Left ventricle myocardium inferior (tissue), 1 donor: ENCODE data around the gene TBXAS1. TPM values are rescaled to one million over a fixed set of nuclear protein-coding genes. Genes with fewer than 3 reads are reported as not detected.
A peak's percentile ranks its signal among the peaks of the same experiment; 100 is the strongest.
"Not testable (repeated sequence)": the region's sequence is repeated elsewhere in the genome, so short reads cannot be mapped to it uniquely, and the experiment has no call there.

Source experiments
- DNase-seq: peaks from one replicate; pipeline ENCODE4 v3.0.0-alpha.2; 2020
- H3K27ac ChIP-seq: fragments of 200-600 bp; replicated peaks from 2 replicates; pipeline ENCODE4 v1.8.0; 2021
- H3K27me3 ChIP-seq: fragments of 200-600 bp; 2 replicates; pipeline ENCODE4 v1.8.0; 2021; ENCODE audit warnings: low read depth
- H3K36me3 ChIP-seq: fragments of 200-600 bp; 2 replicates; pipeline ENCODE4 v1.8.0; 2021
- H3K4me1 ChIP-seq: fragments of 200-600 bp; 2 replicates; pipeline ENCODE4 v1.8.0; 2021
- H3K4me3 ChIP-seq: fragments of 200-600 bp; 2 replicates; pipeline ENCODE4 v1.8.0; 2021; ENCODE audit warnings: mild to moderate bottlenecking, moderate library complexity
- H3K9me3 ChIP-seq: fragments of 200-600 bp; replicated peaks from 2 replicates; pipeline ENCODE4 v1.8.0; 2021
- CTCF ChIP-seq: fragments of 200-600 bp; IDR thresholded peaks from 2 replicates; pipeline ENCODE4 v1.8.0; 2021; ENCODE audit warnings: antibody characterized with exemption, mild to moderate bottlenecking, borderline replicate concordance
- intact Hi-C: fragments of 100-400 bp; cut with micrococcal nuclease; formaldehyde crosslinking; loops from one replicate; pipeline ENCODE4 v1.11.0; 2022
- total RNA-seq: library from RNA; stranded (reverse); fragmentation: NEBNext Ultra II Directional; extraction: Animal tissue kit (Norgen Biotek cat#: 25700); gene quantifications from one replicate; pipeline ENCODE4 v1.2.1, GENCODE V29; 2021
- donor health status: DM: no; HTN: yes; CAD: no; lungs with severe emphysema.

Gene TBXAS1
- total RNA-seq, 1 donor from 2014 or later, result 3.9 TPM

DNA sequence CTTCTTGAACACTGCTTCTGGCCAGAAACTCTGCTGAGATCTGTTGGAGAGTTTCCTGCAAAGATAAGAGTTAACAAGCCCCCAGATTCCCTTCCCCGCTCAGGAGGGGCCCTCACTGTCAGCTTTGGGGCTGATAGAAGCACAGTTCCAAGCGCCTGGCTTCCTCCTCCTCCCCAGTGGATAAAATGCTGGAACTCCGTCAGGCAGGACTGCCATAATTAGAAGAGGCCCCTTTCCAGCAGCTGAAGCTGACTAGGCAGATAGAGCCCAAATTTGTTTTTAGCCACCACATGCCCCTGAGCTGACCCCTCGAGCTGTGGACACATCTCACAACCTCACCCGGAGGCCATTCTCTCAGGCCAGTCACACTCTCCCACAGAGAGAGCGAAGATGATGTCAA, 89.4 kb downstream of the TBXAS1 start:
- no peak for TF ChIP-seq CTCF
- Histone ChIP-seq H3K36me3 (no peaks in the 10 kb centered on the region), H3K4me1 (peaks cover 42% of the 10 kb centered on the region), H3K27me3 (no peaks in the 10 kb centered on the region), H3K4me3 (no peak overlapping the region), H3K27ac (peak overlapping the region; percentile 51), H3K9me3 (no peaks in the 10 kb centered on the region)
- intact Hi-C loops, result no loop called here
- DNase-seq, result peak; percentile 29

DNA sequence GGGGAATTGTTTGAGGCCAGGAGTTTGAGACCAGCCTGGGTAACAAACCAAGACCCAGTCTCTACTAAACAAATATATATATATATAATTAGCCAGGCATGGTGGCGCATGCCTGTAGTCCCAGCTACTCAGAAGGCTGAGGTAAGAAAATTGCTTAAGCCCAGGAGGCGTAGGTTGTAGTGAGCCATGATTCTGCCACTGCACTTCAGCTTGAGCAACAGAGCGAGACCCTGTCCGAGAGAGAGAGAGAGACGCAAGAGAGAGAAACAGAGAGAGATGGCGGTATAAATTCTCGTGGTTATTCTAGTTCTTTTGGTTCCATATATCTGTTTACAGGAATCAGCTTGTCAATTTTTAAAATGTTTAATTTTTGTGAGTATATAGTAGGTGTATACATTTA, 94.0 kb downstream of the TBXAS1 start:
- H3K27ac ChIP-seq, result no peak overlapping the region
- H3K9me3 ChIP-seq, result peaks cover 6% of the 10 kb centered on the region
- TF ChIP-seq CTCF, result no peak
- no peaks in the 10 kb centered on the region for H3K27me3 ChIP-seq
- no peaks in the 10 kb centered on the region for H3K36me3 ChIP-seq
- no peak for DNase-seq
- no peak overlapping the region for H3K4me3 ChIP-seq
- intact Hi-C loops, result no loop called here
- H3K4me1 ChIP-seq, result peaks cover 16% of the 10 kb centered on the region

DNA sequence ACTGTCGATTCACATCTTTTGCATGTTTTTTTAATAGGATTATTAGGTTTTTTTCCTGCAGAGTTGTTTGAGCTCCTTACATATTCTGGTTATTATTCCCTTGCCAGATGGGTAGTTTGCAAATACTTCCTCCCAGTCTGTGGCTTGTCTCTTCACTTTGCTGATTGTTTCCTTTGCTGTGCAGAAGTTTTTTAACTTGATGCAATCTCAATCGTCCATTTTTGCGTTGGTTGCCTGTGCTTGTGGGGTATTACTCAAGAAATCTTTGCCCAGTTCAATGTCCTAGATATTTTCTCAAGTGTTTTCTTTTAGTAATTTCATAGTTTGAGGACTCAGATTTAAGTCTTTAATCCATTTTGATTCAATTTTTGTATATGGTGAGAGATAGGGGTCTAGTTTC, 95.4 kb downstream of the TBXAS1 start:
- no peak overlapping the region for H3K27ac ChIP-seq
- no peak overlapping the region for H3K4me3 ChIP-seq
- H3K27me3 ChIP-seq, result no peaks in the 10 kb centered on the region
- DNase-seq, result no peak
- no peak for TF ChIP-seq CTCF
- peaks cover 2% of the 10 kb centered on the region for H3K4me1 ChIP-seq
- intact Hi-C loops, result no loop called here
- H3K36me3 ChIP-seq, result no peaks in the 10 kb centered on the region
- peaks cover 6% of the 10 kb centered on the region for H3K9me3 ChIP-seq

DNA sequence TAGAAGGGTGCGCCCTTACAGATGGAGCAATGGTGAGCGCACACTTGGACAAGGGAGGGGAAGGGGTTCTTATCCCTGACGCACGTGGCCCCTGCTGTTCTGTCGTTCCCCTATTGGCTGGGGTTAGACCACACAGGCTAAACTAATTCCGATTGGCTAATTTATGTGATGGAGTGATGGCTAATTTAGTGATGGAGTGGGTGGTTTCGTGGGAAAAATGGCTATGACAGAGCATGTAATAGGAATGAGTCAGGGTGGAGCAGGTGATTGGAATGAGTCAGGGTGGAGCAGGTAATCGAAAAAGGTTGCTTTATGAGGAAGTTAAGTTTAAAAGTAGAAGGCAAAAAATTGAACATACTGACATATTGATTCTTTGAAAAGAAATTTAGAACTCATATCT, 100.2 kb downstream of the TBXAS1 start:
- H3K36me3 ChIP-seq, H3K27ac ChIP-seq, DNase-seq, H3K4me1 ChIP-seq, H3K9me3 ChIP-seq, H3K4me3 ChIP-seq, intact Hi-C loops, H3K27me3 ChIP-seq: not testable (repeated sequence)

GRCh38 chr7:139930286-139930965, 101.4 kb downstream of the TBXAS1 start:
- intact Hi-C loops, result no loop called here
- H3K4me3 ChIP-seq, result no peak overlapping the region
- no peaks in the 10 kb centered on the region for H3K9me3 ChIP-seq
- H3K36me3 ChIP-seq, result no peaks in the 10 kb centered on the region
- H3K4me1 ChIP-seq, result no peaks in the 10 kb centered on the region
- no peak for TF ChIP-seq CTCF
- DNase-seq, result no peak
- H3K27me3 ChIP-seq, result no peaks in the 10 kb centered on the region
- H3K27ac ChIP-seq, result no peak overlapping the region

GRCh38 chr7:139931190-139931934, 102.3 kb downstream of the TBXAS1 start:
- intact Hi-C loops, result no loop called here
- Histone ChIP-seq H3K4me3 (no peak overlapping the region), H3K27me3 (no peaks in the 10 kb centered on the region), H3K4me1 (no peaks in the 10 kb centered on the region), H3K27ac (no peak overlapping the region), H3K36me3 (no peaks in the 10 kb centered on the region), H3K9me3 (no peaks in the 10 kb centered on the region)
- no peak for DNase-seq
- no peak for TF ChIP-seq CTCF
